ENCODE measurements around the gene WDFY4.
A peak's percentile ranks its signal among the peaks of the same experiment; 100 is the strongest.

WDFY4 gene

DNA sequence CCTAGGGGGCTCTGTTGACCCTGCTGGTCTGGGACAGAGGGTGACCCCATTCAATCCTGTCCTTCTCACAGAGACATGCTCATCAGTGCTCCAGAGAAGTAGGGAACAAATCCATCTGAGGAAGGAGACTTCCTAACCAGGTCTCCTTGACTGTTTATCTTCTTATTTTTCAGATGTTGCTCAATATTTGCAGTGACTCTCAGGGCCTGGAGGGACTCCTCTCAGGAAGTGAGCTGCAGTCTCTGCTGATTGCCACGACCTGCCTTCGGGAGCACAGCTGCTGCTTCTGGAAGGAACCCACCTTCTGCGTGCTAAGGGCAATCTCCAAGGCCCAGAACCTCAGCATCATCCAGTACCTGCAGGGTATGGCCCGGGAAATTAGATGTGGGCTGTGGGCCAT, 41.0 kb downstream of the WDFY4 start:
- Histone ChIP-seq H3K4me2 (peak overlapping the region in 9 of 11 experiments; percentile 6 to 67 (median 42); a peak in 13 of 22 replicates), H3K4me3 (no peak overlapping the region), H3K4me1 (peaks cover 0 to 20% (median 12%) of the 10 kb centered on the region in 10 experiments; a peak in 15 of 20 replicates), H3K36me3 (peaks cover 18 to 99% (median 58%) of the 10 kb centered on the region in 11 experiments; a peak in 19 of 22 replicates), H3K27me3 (no peaks in the 10 kb centered on the region), H3K9ac (no peak overlapping the region), H3K9me3 (replicated peaks in 1 of 11) (no peaks in the 10 kb centered on the region), H3K27ac (no peak overlapping the region), H4K20me1 (peaks cover 0 to 50% (median 3%) of the 10 kb centered on the region in 11 experiments; a peak in 10 of 22 replicates)
- peak in 1 of 11 experiments; percentile 48; a peak in 1 of 22 replicates for TF ChIP-seq Cebpa-rat (IDR thresholded peaks at IDR 0.05)

DNA sequence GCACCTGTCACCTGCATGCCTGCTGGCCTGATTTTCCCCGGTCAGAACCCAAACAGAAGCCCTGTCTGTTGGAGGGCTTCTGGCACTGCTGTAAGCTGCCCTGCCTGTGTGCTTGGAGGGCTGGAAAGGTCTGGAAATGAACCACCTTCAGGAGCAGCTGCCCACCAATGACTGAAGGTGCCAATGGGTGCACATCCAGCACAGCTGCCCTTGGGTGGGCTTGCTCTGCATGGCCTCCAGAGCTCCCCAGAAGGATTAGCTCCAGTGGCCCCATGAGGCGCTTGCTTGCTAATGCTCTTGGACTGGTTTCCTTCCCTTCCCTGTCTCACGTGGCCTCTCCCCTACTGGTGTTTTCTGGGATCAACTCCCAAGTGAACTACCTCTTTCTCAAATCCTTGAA, 43.2 kb downstream of the WDFY4 start:
- H3K27me3 ChIP-seq, result no peaks in the 10 kb centered on the region
- H3K9me3 ChIP-seq (replicated peaks in 1 of 11), result no peaks in the 10 kb centered on the region
- no peak overlapping the region for H3K27ac ChIP-seq
- no peak overlapping the region for H3K4me3 ChIP-seq
- peaks cover 0 to 20% (median 12%) of the 10 kb centered on the region in 10 experiments; a peak in 15 of 20 replicates for H3K4me1 ChIP-seq
- TF ChIP-seq Cebpa-rat (IDR thresholded peaks at IDR 0.05), result no peak
- H3K9ac ChIP-seq, result no peak overlapping the region
- peaks cover 29 to 99% (median 70%) of the 10 kb centered on the region in 11 experiments; a peak in 20 of 22 replicates for H3K36me3 ChIP-seq
- H4K20me1 ChIP-seq, result peaks cover 0 to 40% (median 0%) of the 10 kb centered on the region in 11 experiments; a peak in 3 of 22 replicates
- no peak overlapping the region for H3K4me2 ChIP-seq

DNA sequence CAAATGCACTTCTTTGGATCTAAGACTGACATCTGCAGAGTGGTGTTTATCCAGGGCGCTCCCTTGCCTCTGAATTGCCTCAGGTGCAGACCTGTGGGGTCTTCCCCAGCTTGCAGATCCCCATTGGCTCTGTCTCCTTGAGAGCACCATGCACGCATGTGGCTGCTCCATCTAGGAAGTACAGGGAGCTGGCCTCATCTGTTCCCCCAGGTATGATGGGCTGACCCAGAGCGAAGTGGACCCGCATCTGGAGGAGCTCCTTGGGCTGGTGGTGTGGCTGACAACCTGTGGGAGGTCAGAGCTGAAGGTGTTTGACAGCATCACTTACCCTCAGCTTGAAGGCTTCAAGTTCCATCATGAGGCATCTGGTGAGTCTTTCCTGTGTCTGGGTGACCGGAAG, 44.5 kb downstream of the WDFY4 start:
- Histone ChIP-seq H3K36me3 (peaks cover 29 to 100% (median 79%) of the 10 kb centered on the region in 11 experiments; a peak in 20 of 22 replicates), H3K4me1 (peaks cover 0 to 20% (median 12%) of the 10 kb centered on the region in 10 experiments; a peak in 15 of 20 replicates), H3K27ac (no peak overlapping the region), H3K9me3 (replicated peaks in 1 of 11) (no peaks in the 10 kb centered on the region), H3K27me3 (no peaks in the 10 kb centered on the region), H3K4me2 (peak overlapping the region in 4 of 11 experiments; percentile 4 to 21 (median 10); a peak in 3 of 22 replicates), H3K4me3 (no peak overlapping the region), H3K9ac (no peak overlapping the region), H4K20me1 (peaks cover 0 to 28% (median 0%) of the 10 kb centered on the region in 11 experiments; a peak in 3 of 22 replicates)
- no peak for TF ChIP-seq Cebpa-rat (IDR thresholded peaks at IDR 0.05)

DNA sequence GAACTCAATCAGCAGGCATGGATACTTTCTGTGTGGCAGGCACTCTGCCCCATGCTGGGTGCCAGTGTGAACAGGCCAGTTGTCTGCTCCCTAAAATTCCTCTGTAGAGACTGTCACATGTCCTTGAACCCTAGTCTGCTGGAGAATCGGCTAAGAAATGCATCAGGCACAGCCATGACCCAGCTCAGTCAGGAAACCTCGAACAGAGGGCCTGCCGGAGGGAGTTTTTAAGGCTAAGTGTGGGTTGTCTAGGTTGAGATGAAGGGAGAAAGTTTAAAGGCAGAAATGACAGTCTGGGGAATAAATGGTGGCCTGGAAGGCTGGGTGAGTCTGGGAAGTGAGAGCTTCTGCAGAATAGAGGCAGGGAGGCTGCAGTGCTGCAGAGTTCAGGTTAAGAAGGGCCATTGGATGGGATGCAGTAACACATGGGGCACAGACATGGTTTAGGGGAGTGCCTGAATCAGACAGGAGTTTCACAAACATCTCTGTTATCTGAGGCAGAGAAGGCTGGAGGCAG, 45.3 kb downstream of the WDFY4 start:
- H3K4me1 ChIP-seq, result peaks cover 0 to 16% (median 11%) of the 10 kb centered on the region in 10 experiments; a peak in 15 of 20 replicates
- H3K4me3 ChIP-seq, result no peak overlapping the region
- no peak overlapping the region for H3K9ac ChIP-seq
- H3K27me3 ChIP-seq, result no peaks in the 10 kb centered on the region
- peaks cover 0 to 27% (median 0%) of the 10 kb centered on the region in 11 experiments; a peak in 3 of 22 replicates for H4K20me1 ChIP-seq
- H3K36me3 ChIP-seq, result peaks cover 29 to 100% (median 85%) of the 10 kb centered on the region in 11 experiments; a peak in 21 of 22 replicates
- H3K9me3 ChIP-seq (replicated peaks in 1 of 11), result no peaks in the 10 kb centered on the region
- H3K4me2 ChIP-seq, result no peak overlapping the region; a peak in 1 of 22 replicates
- H3K27ac ChIP-seq, result no peak overlapping the region
- no peak for TF ChIP-seq Cebpa-rat (IDR thresholded peaks at IDR 0.05)

DNA sequence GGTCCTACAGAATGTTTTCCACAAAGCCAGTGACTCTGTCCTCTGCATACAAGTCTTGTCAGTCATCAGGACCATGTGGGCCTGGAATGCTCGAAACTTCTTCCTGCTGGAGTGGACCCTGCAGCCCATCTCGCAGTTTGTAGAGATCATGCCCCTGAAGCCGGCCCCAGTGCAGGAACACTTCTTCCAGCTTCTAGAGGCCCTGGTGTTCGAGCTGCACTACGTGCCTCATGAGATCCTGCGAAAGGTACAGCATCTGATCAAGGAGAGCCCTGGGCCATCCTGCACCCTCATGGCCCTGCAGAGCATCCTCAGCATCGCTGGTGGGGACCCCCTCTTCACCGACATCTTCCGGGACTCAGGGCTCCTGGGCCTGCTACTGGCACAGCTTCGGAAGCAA, 46.5 kb downstream of the WDFY4 start:
- H3K4me2 ChIP-seq, result no peak overlapping the region
- no peaks in the 10 kb centered on the region for H3K27me3 ChIP-seq
- H3K4me1 ChIP-seq, result peaks cover 0 to 13% (median under 1%) of the 10 kb centered on the region in 10 experiments; a peak in 6 of 20 replicates
- TF ChIP-seq Cebpa-rat (IDR thresholded peaks at IDR 0.05), result no peak
- no peaks in the 10 kb centered on the region for H3K9me3 ChIP-seq (replicated peaks in 1 of 11)
- no peak overlapping the region for H3K9ac ChIP-seq
- H3K27ac ChIP-seq, result no peak overlapping the region
- H3K36me3 ChIP-seq, result peaks cover 33 to 100% (median 89%) of the 10 kb centered on the region in 11 experiments
- peaks cover 0 to 27% (median 0%) of the 10 kb centered on the region in 11 experiments; a peak in 2 of 22 replicates for H4K20me1 ChIP-seq
- H3K4me3 ChIP-seq, result no peak overlapping the region

DNA sequence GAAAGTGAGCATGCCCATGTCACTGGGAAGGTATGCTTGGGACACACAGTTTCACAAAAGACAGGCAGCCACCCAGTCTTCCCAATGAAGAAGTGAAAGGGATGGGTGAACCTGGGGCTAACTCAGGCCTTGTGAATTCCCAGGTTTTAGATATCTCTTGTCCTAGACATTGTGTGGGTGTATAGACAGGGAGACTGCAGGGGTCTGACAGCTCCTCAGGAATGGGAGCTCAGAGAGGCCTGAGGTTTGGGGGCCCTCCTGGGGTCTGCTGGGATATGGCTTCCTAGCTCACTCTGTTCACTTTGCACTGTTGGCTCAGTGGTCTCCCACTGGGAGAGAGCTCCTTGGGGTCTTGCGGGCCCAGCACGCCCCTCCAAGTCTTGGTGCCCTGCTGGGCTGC, 47.0 kb downstream of the WDFY4 start:
- Histone ChIP-seq H4K20me1 (peaks cover 0 to 23% (median 0%) of the 10 kb centered on the region in 11 experiments; a peak in 2 of 22 replicates), H3K27ac (no peak overlapping the region), H3K36me3 (peaks cover 39 to 100% (median 92%) of the 10 kb centered on the region in 11 experiments), H3K9me3 (replicated peaks in 1 of 11) (no peaks in the 10 kb centered on the region), H3K4me3 (no peak overlapping the region), H3K9ac (no peak overlapping the region), H3K4me1 (peaks cover 0 to 13% (median 0%) of the 10 kb centered on the region in 10 experiments; a peak in 3 of 20 replicates), H3K4me2 (no peak overlapping the region), H3K27me3 (no peaks in the 10 kb centered on the region)
- no peak for TF ChIP-seq Cebpa-rat (IDR thresholded peaks at IDR 0.05)

DNA sequence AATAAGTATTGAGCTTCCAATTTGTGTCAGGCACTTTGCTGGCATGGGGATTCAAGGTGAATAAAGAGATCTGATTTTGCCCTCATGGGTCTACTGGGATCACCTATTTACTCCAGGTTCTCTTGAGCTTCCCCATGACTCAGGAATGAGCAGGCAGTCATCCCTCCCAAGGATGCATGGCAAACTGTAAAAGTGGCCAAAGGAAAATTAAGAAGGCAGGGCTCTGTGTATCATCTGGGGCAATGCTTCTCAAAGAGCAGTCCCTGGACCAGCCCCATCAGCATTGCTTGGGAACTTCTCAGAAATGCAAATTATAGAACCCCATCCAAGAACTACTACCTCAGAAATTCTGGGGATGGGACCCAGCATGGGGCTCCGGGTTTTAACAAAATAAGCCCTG, 48.7 kb downstream of the WDFY4 start:
- no peak overlapping the region for H3K4me3 ChIP-seq
- peaks cover 32 to 100% (median 87%) of the 10 kb centered on the region in 11 experiments for H3K36me3 ChIP-seq
- H3K9me3 ChIP-seq (replicated peaks in 1 of 11), result no peaks in the 10 kb centered on the region
- no peaks in the 10 kb centered on the region for H3K27me3 ChIP-seq
- H3K4me1 ChIP-seq, result peaks cover 0 to 13% (median 0%) of the 10 kb centered on the region in 10 experiments; a peak in 3 of 20 replicates
- H3K27ac ChIP-seq, result no peak overlapping the region
- peaks cover 0 to 12% (median 0%) of the 10 kb centered on the region in 11 experiments; a peak in 1 of 22 replicates for H4K20me1 ChIP-seq
- H3K9ac ChIP-seq, result no peak overlapping the region
- no peak overlapping the region for H3K4me2 ChIP-seq
- no peak for TF ChIP-seq Cebpa-rat (IDR thresholded peaks at IDR 0.05)

DNA sequence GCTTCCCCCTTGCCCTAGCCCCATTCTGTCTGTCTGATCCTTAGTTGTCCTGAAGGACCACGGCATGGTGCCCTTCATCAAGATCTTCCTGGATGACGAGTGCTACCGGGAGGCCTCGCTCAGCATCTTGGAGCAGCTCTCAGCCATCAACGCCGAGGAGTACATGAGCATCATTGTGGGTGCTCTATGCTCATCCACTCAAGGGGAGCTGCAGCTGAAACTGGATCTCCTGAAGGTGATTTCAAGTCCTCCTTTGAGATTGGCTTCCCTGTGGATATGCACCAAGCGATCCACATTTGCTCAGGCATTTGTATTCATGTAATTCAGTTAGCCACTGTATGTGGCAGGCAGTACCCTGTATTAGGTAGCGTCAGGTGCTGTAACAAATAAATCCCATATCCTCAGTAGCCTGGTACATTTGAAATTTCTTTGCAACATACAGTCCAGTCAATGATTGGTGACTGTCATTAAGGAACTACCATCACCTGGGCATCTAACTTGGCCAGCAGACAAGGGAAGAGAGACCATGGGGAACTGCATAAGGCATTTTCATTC, 51.2 kb downstream of the WDFY4 start:
- H3K9me3 ChIP-seq (replicated peaks in 1 of 11), result no peaks in the 10 kb centered on the region
- no peaks in the 10 kb centered on the region for H3K27me3 ChIP-seq
- 0 out of 22 replicates have a peak, but pooled peaks cover 0 to 12% (median 0%) of the 10 kb centered on the region in 11 experiments for H4K20me1 ChIP-seq
- TF ChIP-seq Cebpa-rat (IDR thresholded peaks at IDR 0.05), result no peak
- peaks cover 17 to 100% (median 78%) of the 10 kb centered on the region in 11 experiments for H3K36me3 ChIP-seq
- no peak overlapping the region for H3K4me2 ChIP-seq
- H3K4me3 ChIP-seq, result no peak overlapping the region
- H3K9ac ChIP-seq, result no peak overlapping the region
- no peaks in the 10 kb centered on the region for H3K4me1 ChIP-seq
- no peak overlapping the region for H3K27ac ChIP-seq

DNA sequence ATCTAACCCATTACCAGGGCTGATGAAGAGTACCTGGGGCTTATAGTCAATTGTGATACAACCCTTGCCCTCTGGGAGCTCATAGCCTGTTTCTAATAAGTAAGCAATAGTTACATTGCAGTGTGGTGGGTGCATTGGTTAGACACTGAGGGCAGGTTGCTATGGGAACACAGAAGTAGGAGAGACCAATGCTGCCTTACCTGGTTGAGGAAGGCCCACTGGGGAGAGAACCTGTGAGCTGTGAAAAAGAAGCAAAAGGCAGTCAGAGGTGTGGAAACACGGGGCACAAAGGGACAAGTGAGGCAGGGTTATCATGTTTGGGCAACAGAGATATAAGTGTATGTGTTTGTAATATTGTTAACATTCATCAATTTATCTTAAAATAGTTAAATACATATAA, 51.9 kb downstream of the WDFY4 start:
- peaks cover 13 to 100% (median 71%) of the 10 kb centered on the region in 11 experiments for H3K36me3 ChIP-seq

More for the DNA sequence above, 51.9 kb downstream of the WDFY4 start:
- Histone ChIP-seq H3K4me3 (no peak overlapping the region), H4K20me1 (0 out of 22 replicates have a peak, but pooled peaks cover 0 to 11% (median 0%) of the 10 kb centered on the region in 11 experiments), H3K4me2 (no peak overlapping the region), H3K4me1 (no peaks in the 10 kb centered on the region), H3K9ac (no peak overlapping the region), H3K27me3 (no peaks in the 10 kb centered on the region), H3K9me3 (replicated peaks in 1 of 11) (no peaks in the 10 kb centered on the region), H3K27ac (no peak overlapping the region)
- no peak for TF ChIP-seq Cebpa-rat (IDR thresholded peaks at IDR 0.05)
